NT2/D1 (cell line): ENCODE data around the gene MSRB1.

ENCODE experiments used
- SUZ12 ChIP-seq: IDR thresholded peaks from 2 replicates; pipeline ENCODE4 v1.6.1; 2011; ENCODE audit not compliant: insufficient read length, insufficient read depth; ENCODE audit errors: extremely low read depth
- ZNF274 ChIP-seq: IDR thresholded peaks from 2 replicates; pipeline ENCODE4 v1.6.1; 2011; ENCODE audit warnings: mild to moderate bottlenecking, low read depth, low read length

DNA sequence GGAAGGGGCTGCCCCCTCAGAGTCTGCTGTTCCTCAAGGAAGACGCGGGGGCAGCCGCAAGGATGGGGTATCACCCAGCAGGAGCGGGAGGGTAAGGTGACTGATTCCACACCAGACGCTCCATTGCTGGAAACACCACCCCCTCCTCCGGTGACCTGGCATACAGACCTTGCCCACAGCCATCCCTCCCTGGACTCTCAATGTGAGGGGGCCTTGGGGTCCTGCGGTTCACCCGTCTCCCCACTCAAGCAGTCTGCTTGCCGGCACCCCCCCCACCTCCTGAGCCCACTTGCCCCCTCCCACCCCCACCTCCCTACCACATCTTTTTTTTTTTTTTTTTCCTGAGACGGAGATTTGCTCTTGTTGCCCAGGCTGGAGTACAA is 12.7 kb downstream of the MSRB1 start:
- TF ChIP-seq SUZ12, result no peak
- no peak for TF ChIP-seq ZNF274
